Measurements from ENCODE around the gene KRT86.

DNA sequence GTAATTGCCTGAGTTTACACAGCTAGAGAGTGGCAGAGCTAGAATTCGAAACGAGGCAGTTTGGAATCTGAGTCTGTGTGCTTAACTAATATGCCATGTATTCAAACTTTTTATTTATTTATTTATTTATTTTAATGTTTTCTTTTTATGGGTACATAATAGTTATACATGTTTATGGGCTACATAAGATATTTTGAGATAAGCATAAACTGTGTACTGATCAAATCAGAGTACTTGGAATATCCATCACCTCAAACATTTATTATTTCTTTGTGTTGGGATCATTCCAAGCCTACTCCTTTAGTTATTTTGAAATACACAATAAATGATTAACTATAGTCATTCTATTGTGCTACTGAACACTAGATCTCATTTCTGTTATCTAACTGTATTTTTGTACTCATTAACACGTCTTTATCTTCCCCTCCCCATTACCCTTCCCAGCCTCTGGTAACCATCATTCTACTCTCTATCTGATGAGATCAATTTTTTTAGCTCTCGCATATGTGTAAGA, 24.3 kb downstream of the KRT86 start:
- TF ChIP-seq, protein P1, sequence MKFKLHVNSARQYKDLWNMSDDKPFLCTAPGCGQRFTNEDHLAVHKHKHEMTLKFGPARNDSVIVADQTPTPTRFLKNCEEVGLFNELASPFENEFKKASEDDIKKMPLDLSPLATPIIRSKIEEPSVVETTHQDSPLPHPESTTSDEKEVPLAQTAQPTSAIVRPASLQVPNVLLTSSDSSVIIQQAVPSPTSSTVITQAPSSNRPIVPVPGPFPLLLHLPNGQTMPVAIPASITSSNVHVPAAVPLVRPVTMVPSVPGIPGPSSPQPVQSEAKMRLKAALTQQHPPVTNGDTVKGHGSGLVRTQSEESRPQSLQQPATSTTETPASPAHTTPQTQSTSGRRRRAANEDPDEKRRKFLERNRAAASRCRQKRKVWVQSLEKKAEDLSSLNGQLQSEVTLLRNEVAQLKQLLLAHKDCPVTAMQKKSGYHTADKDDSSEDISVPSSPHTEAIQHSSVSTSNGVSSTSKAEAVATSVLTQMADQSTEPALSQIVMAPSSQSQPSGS (IDR thresholded peaks at IDR 0.05; ENCODE audit: low read length), result no peak
- TF ChIP-seq RBBP5 (IDR thresholded peaks at IDR 0.05; ENCODE audit: borderline replicate concordance, low read depth, low read length), result no peak
